MV-4-11 (cell line): ENCODE data around the gene RNF135.
"Not testable (repeated sequence)": the region's sequence is repeated elsewhere in the genome, so short reads cannot be mapped to it uniquely, and the experiment has no call there.

Experiments used
- DNase-seq: peaks from one replicate; lab custom pipeline; 2025; lab: John Stamatoyannopoulos, UW

RNF135 gene, protein sequence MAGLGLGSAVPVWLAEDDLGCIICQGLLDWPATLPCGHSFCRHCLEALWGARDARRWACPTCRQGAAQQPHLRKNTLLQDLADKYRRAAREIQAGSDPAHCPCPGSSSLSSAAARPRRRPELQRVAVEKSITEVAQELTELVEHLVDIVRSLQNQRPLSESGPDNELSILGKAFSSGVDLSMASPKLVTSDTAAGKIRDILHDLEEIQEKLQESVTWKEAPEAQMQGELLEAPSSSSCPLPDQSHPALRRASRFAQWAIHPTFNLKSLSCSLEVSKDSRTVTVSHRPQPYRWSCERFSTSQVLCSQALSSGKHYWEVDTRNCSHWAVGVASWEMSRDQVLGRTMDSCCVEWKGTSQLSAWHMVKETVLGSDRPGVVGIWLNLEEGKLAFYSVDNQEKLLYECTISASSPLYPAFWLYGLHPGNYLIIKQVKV

DNA sequence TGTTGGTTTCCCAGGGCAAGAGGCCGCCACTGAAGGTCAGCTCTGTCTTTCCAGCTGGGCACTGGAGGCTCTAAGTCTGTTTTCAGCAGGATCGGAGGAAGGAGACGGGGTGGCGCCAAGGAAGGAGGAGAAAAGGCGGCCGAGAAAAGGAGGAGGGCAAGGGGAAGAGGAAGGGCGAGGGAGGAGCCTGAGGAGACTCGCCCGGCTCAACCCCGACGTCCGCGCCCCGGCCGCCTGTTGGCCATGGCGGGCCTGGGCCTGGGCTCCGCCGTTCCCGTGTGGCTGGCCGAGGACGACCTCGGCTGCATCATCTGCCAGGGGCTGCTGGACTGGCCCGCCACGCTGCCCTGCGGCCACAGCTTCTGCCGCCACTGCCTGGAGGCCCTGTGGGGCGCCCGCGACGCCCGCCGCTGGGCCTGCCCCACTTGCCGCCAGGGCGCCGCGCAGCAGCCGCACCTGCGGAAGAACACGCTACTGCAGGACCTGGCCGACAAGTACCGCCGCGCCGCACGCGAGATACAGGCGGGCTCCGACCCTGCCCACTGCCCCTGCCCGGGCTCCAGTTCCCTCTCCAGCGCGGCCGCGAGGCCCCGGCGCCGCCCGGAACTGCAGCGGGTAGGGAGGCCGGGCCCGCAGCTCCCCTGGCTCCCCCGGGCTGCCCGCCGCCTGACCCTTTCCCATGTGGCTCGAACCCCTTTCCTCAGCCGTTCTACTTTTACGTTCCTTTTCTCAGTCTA, at the start of gene RNF135:
RNF135 (plus strand) TSS at position 209 of the 737 bp plus-strand sequence; CDS start at position 244, 35 bp downstream.
- DNase-seq, result peak; percentile 12

DNA sequence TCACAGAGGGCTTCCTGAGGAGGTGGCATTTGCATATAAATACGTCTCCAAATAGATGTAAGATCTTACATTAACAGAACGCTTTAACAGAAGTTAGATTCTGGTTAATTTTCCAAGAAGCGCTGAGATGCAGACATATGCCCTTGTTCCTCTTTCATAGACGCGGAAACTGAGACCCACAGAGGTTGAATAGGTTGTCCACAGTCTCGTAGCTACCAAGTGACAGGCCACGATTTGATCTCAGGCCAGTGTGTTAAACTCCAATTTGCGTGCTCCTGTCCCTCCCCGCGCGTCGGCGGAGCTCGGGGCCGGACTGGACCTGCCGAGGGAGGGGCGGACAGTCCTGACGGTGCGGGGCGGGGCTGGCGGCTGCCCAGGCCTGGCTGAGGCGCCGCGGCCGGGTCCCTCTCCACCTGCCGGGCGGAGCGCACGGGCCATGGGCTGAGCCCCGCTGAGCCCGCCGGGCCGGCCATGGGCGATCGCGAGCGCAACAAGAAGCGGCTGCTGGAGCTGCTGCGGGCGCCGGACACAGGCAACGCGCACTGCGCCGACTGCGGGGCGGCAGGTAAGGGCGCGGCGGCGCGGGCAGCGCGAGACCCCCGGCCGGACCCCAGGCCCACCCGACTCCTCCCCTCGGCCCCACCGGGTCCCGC, 49.2 kb upstream of the RNF135 start, which contains the start of gene ADAP2:
ADAP2 (plus strand) TSS at position 402 of the 653 bp plus-strand sequence; CDS start at position 472, 70 bp downstream.
- DNase-seq, result peak; percentile 56

DNA sequence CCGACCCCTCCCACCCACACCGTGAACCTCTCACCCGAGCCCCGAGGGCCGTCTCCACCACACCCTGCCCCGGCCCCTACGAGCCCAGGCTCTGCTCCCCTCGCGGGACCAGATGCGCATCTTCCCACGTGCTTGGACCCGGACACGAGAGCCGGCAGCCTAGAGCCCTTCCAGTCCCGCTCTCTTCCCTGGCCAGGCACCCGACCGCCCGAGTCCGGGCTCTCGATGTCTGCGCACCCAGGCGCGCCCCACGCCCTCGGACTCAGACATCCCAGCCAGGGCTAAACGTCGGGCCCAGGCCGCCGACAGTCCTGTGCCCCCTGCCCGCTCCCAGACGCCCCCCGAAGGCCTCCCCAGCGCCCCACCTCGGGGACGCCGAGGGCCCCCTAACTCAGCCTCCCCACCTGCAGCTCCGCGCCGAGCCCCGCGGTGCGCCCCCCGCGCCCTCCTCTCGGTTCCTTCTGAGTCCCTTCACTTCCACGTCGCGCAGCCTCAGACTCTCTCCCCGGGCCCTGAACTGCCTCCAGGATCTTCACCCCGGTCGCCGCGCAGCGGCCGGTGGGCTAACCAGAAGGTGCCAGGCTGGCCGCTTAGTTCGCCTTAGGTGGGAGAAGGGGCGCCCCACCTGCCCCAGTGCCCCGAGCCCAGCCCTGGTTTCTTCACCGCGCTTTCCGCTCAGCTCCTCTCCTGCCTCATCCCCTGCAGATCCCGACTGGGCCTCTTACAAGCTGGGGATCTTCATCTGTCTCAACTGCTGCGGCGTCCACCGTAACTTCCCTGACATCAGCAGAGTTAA, 48.4 kb upstream of the RNF135 start:
- no peak for DNase-seq

DNA sequence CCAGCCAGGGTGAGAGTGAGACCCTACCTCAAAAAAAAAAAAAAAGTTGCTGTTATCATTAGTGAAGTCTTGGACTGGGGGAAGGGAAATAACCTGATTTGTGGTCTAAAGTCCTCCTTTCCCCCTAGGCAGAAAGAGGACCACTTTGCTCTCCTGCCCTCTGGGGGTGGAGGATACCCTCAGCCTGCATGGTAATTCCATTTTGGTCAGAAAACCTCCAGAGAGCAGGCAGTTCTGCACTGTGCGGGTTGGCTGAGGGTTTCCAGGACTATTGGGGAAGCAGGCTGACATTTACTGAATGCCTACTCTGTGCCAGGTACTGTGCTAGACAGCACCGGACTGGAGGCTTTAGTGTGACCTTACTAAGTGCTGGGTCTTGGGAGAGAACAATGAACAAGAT, 46.5 kb upstream of the RNF135 start:
- DNase-seq, result no peak

DNA sequence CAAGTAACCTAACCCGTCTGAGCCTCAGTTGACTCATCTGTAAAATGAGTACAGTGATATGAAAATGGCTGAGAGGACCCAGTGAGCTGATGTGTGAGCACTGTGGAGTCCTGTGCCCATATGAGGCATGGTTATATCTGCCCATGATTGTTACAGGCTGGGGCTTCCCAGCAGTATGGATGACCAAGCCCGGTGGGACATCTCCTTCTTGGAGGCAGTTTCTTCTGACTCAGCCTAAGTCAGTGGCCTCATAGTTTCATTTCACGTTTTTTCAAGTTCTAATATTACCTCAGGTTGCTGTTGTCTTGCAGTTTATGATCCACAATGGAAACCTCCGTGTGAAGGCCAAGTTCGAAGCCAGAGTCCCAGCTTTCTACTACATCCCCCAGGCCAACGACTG, 44.3 kb upstream of the RNF135 start:
- peak; percentile 77 for DNase-seq

DNA sequence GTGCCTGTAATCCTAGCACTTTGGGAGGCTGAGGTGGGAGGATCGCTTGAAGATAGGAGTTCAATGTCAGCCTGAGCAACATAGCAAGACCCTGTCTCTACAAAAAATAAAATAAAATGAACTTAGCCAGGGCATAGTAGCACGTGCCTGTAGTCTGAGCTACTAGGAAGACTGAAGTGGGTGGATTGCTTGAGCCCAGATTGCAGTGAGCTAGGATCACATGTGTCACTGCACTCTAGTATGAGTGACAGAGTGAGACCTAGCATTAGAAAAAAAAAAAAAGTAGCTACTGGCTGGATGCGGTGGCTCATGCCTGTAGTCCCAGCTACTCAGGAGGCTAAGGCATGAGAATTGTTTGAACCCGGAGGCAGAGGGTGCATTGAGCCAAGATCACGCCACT, 43.1 kb upstream of the RNF135 start:
- no peak for DNase-seq

DNA sequence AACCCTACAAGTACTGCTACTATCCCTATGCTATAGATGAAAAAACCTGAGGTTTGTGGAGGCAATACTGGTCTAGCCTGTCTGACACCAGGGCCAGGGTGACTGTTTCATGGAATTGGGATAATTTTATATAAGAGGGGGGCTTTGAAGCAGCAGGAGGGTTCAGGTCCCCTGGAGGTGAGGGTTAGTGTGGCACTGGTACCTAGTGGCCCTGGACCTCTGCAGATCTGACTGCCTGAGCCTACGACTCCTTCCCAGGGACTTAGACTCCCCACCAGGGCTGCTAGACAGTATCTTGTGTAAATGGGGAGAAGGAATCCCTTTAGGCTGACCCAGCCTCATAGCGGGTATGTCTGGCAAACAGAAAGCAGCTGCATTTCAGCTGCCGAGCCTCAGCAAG, 42.3 kb upstream of the RNF135 start:
- no peak for DNase-seq

DNA sequence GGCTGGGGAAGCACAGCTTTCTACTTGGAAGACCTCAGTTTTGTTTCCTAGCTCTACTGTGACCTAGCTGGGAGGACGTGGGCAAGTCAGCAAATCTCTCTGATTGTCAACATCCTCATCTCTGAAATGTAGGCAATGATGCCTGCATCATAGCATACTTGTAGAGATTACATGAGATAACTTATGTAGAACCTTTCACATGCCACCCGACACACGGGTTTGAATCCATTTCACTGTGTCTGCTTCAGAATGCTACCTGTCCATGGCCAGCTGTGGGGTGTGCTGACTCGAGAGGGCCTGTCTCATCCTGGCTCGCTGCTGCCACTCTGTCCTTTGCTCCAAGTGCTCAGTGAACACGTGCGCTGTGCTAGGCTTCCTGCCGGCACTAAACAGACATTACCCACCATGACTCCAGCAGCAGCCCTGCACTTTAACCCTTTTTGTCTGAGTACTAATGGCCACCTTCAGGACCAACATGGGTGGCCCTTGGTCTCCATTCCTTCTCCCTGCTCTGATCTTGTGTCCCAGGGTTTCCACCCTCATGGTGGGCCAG, 41.7 kb upstream of the RNF135 start:
- DNase-seq, result no peak

DNA sequence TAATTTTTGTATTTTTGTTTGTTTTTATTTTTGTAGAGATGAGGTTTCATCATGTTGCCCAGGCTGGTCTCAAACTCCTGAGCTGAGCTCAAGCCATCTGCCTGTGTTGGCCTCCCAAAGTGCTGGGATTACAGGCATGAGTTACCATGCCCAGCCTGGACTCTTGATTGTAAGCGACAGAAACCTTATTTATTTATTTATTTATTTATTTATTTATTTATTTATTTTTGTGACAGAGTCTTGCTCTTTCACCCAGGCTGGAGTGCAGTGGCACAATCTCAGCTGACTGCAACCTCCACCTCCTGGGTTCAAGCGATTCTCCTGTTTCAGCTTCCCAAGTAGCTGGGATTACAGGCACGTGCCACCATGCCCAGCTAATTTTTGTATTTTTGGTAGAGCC, 41.0 kb upstream of the RNF135 start:
- not testable (repeated sequence) for DNase-seq

DNA sequence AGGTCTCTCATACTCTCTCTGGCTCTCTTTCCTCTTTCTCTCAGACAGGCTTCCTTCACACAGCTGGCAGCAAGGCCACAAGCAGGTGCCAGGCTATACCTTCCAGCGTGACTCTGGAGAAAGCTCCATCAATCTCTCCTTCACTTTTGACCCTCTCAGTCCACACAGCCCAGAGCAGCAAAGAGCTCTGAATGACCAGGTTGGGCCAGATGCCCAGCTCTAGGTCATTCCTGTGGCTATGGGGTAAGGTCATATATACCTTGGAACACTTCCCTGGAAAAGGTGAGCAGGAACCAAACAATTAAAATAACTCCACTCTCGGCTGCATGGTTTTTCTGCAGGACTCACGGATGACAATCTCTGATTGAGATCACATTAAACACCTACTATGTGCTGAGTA, 40.3 kb upstream of the RNF135 start:
- no peak for DNase-seq

DNA sequence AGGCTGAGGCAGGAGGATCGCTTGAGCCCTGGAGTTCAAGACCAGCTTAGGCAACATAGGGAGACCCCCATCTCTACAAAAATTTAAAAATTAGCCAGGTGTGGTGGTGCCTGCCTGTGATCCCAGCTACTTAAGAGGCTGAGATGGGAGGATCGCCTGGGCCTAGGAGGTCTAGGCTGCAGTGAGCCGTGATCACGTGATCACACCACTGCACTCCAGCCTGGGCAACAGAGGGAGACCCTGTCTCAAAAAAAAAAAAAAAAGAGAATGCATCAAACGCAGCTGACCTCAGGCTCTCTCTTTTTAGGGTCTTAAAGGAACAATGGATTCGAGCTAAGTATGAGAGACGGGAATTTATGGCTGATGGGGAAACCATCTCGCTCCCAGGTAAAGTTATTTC, 39.3 kb upstream of the RNF135 start:
- not testable (repeated sequence) for DNase-seq

DNA sequence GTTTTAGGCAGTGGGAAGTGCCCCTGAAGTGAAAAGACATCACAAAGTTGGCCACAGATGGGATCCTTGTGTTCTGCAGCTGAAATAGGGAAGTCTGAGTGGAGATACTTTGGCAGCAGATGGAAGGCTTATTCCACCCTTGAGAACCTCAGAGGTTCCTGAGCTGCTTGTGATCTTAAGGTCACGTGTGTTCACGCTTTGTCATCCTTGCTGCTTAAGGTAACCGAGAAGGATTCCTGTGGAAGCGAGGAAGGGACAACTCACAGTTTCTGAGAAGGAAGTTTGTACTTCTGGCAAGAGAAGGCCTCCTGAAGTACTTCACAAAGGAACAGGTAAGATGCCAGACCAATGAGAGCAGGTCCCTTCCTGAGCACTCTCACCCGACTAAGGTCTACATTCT, 36.9 kb upstream of the RNF135 start:
- DNase-seq, result peak; percentile 48

DNA sequence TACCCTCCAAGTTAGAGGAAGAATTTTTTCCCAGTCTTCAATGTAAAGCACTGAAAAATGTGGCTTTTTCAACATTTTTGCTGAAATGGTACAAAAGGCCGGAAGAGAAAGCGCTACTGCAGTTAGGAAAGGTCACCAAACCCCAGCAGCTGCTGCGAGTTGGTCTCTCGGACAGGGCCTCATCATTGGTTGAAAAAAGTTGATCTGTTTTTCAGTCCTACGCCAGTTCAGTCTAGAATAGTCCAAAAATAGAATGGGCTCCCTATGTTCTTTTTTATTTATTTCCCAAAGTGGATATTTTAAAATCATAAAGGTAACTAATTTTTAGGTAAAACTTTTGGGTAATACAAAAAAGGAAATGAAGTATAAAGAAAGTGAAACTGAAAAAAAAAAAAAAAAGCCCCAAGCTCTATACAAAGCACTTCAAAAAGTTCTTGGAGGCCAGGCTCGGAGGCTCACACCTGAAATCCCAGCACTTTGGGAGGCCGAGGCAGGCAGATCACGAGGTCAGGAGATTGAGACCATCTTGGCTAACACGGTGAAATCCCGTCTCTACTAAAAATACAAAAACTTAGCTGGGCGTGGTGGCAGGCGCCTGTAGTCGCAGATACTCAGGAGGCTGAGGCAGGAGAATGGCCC, 31.7 kb upstream of the RNF135 start:
- DNase-seq, result peak; percentile 47

DNA sequence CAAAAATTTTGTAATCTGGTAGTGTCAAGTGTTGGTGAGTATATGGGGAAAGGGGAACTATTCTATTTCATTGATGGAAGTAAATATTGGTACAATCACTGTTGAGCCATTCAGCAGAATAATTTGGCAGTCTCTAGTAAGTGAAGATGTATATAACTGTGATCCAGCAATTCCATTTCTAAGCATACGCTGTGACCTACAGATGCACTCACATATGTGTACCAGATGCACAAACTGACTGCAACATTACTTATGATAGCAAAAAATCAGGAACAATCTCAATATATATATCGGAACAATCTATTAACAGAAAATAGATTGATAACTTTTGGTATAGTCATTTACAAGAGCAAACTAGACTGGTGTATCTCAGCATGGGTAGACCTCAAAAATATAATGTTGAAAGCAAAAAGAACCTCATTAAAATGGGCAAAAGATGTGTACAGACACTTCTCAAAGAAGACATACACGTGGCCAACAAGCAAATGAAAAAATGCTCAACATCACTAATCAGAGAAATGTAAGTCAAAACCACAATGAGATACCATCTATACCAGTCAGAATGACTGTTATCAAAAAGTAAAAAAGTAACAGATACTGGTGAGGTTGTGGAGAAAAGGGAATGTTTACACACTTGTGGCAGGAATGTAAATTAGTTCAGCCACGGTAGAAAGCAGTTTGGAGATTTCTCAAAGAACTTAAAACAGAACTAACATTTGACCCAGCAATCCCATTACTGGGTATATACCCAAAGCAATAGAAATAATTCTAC, 28.3 kb upstream of the RNF135 start:
- no peak for DNase-seq

DNA sequence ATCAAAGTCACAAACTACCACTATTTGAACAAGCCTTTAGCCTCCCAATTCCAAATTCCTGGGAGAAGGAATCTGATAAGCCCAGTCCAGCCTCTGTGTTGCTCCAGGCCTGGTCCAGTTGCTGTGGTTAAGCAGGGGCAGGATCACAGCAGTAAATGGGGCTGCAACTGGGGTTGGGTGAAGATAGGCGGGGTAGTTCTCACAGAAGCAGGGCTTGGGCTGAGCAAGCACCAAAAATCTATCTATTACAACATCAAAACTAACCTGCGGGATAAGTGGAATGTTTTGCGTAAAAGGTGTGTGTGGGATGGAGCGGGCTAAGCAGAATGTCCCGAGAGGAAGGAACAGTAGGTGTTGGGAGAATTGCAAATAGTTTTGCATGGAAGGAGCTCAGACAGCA, 23.0 kb upstream of the RNF135 start:
- DNase-seq, result no peak

DNA sequence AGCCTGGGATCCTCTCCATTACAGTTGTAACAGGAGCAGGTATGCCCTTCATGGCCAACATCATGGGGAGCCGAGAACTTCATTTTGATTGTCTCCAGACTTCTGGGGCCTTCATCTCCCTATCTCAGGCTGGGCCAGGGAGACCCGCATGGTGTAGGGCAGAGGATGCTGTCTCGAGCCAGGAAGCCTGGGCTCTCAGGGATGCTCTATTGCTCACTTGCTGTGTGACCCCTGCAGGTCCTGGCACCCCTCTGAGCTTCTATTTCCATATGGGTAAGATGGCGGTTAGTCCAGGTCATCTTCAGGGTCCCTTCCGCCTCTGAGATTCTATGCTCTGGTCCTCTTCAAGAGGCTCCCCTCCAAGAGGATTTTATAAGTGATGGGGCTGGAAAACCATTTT, 20.6 kb upstream of the RNF135 start:
- no peak for DNase-seq

DNA sequence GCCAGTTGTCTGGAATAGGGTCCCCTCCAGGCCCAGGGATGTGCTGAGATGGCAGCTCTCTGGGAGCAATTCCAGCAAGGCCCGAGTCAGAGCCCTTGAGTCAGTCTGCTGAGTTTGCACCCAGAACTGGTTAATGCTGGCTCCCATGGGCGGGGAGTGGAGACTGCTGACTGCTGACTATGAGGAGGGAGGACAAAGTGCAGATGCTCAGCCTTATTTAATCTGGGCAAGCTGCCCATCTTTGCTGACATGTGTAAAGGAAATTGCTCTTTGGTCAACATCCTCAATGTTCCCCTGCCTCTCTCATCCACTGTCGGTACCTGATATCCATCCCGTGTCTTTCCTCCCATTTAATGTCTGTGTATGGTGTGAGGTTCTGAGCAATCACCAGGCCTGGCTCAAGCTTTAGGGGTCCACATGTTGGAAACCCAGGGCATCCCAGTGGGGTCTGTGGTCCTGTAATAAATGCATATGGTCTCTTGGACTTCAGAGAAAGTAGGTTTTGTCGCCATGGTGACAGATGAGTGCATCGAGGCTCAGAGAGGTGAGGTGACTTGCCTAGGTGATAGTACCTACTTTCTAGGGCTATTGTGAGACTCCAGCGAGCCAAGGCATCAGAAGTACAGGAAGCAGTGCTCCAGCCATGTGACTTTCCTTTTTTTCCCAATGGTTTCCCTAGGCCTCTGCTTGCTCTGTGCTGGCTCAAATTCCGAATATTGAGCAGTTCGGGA, 20.0 kb upstream of the RNF135 start:
- no peak for DNase-seq

DNA sequence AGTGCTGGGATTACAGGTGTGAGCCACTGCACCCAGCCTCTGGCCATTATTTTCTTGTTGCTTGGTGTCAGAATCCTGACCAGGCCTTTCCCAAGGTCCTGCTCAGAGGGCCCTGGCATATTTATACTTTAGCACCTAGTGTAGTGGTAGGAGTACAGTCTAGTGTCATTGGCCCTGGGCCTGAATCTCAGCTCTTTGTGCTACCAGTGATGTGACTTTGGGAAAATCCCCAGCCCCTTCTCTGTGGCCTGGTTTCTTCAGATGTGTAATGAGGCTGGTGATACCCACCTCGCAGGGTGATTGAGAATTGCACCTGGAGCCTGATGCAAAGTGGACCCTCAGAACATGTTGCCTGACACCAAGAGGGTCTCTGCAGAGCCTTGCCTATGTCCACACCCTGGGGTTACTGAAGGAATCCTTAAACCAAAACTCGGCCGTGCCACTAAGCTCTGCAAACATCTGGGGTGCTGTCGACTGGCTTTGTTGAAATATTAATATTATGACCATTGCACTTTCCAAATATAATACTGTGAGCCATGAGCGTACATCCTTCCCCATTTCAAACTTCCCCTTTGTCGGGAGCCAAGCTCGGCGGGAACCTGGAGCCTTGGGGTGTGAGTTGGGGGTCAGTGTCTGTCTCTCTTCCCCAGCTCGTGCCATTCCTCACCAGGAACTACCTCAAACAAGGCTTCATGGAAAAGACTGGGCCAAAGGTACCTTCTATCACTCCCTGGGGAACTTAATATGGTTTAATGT, 18.0 kb upstream of the RNF135 start:
- peak; percentile 64 for DNase-seq
